Upper lobe of right lung (tissue), 1 donor: ENCODE measurements around the gene CADM1. TPM values are rescaled to one million over a fixed set of nuclear protein-coding genes. Genes with fewer than 3 reads are reported as not detected.

Experiments used
- ATAC-seq: fragments of 200-7000 bp; cut with Tn5 transposase; one replicate; pipeline ENCODE4 v1.9.1; 2020; ENCODE audit warnings: mild to moderate bottlenecking, moderate library complexity
- DNase-seq: peaks from one replicate; pipeline ENCODE4 v3.0.0-alpha.2; 2020
- H3K27ac ChIP-seq: fragments of 200-600 bp; one replicate; pipeline ENCODE4 v1.8.0; 2022
- H3K27me3 ChIP-seq: fragments of 200-600 bp; one replicate; pipeline ENCODE4 v1.8.0; 2022; ENCODE audit warnings: mild to moderate bottlenecking
- H3K36me3 ChIP-seq: fragments of 200-600 bp; one replicate; pipeline ENCODE4 v1.8.0; 2022
- H3K4me1 ChIP-seq: fragments of 200-600 bp; one replicate; pipeline ENCODE4 v1.8.0; 2022
- H3K4me3 ChIP-seq: fragments of 200-600 bp; one replicate; pipeline ENCODE4 v1.8.0; 2022; ENCODE audit warnings: mild to moderate bottlenecking
- H3K9me3 ChIP-seq: fragments of 200-600 bp; one replicate; pipeline ENCODE4 v1.8.0; 2022
- intact Hi-C: fragments of 100-400 bp; cut with DNase I; formaldehyde crosslinking; loops from one replicate; pipeline ENCODE4 v1.11.0; 2022
- total RNA-seq: library from RNA; stranded (reverse); fragmentation: NEBNext Ultra II Directional; extraction: Animal tissue kit (Norgen Biotek cat#: 25700); gene quantifications from one replicate; pipeline ENCODE4 v1.2.1, GENCODE V29; 2021
- TF ChIP-seq, protein P1 (sequence below): fragments of 200-600 bp; IDR thresholded peaks from one replicate; pipeline ENCODE4 v1.8.0; 2022; ENCODE audit warnings: antibody characterized with exemption
- donor health status: DM: no; HTN: yes; CAD: no; lungs with severe emphysema.

The CADM1 gene
- total RNA-seq, 1 donor from 2014 or later, result 222 TPM

DNA sequence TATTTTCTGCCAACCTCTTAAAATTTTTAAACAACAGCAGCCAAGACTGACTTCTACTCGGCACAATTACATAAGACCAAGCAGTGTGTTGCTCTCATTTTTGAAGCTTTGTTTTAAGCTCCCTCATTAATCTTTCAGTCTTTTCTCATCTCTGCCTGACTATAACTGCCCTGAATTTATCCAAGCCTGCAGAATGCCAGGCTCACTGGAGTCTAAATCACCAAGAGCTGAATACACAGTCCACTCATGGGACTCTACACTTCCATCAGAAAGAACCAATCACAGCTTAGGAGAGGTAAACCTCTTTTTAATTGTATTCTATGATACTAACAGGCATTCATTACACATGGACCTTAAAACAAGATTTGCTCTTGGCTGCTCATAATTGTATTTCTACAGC is 178.7 kb downstream of the CADM1 start:
- H3K27ac ChIP-seq, result no peak overlapping the region
- intact Hi-C loops, result loop anchor here (10.0 kb wide), 1 partner anchor 949 kb away; no protein-coding TSS in a partner anchor
- DNase-seq, result no peak
- no peak overlapping the region for H3K4me3 ChIP-seq
- TF ChIP-seq, protein P1, sequence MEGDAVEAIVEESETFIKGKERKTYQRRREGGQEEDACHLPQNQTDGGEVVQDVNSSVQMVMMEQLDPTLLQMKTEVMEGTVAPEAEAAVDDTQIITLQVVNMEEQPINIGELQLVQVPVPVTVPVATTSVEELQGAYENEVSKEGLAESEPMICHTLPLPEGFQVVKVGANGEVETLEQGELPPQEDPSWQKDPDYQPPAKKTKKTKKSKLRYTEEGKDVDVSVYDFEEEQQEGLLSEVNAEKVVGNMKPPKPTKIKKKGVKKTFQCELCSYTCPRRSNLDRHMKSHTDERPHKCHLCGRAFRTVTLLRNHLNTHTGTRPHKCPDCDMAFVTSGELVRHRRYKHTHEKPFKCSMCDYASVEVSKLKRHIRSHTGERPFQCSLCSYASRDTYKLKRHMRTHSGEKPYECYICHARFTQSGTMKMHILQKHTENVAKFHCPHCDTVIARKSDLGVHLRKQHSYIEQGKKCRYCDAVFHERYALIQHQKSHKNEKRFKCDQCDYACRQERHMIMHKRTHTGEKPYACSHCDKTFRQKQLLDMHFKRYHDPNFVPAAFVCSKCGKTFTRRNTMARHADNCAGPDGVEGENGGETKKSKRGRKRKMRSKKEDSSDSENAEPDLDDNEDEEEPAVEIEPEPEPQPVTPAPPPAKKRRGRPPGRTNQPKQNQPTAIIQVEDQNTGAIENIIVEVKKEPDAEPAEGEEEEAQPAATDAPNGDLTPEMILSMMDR, result no peak
- H3K27me3 ChIP-seq, result no peaks in the 10 kb centered on the region
- no peaks in the 10 kb centered on the region for H3K36me3 ChIP-seq
- no peak for ATAC-seq
- H3K4me1 ChIP-seq, result peaks cover 13% of the 10 kb centered on the region
- H3K9me3 ChIP-seq, result no peaks in the 10 kb centered on the region

DNA sequence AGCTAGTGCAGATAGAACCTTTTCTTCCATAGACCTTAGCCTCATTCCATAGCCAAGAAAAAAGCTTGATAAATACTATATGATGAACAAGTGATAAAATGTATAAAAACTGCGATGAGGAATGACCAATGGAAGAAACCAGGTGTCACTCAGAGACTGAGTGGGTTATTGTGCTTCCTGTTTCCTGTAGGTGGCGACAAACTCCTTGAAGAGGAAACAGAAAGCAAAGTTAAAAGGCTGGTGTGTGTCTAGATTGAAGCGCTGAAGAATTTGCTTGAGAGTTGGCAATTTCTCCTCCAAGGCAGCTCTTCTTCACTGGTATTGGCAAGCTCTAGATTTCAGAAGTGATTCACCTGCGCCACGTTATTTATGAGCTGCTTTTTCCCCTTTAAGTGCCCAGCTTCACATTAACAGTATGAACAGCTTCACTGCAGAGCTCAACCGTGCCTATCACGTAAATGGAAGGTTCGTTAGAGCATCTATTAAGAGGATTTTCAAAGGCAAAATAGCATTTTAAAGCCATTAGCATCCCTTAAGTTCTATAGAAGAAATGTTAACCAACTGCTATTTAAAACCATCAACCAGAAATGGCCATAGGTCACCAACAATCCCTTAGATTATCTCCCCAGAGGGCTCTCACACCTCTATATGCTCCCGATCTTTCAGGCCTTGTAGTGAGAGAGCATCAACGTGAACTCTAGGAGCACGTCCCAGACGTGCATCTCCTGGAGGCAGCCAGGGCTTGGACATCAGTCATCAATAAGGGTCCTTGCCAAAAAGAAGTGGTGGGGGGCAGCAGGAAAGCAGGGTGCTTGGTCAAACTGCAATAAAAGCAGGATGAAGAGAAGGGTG is 179.4 kb downstream of the CADM1 start:
- DNase-seq, result no peak
- Histone ChIP-seq H3K4me3 (no peak overlapping the region), H3K36me3 (no peaks in the 10 kb centered on the region), H3K27ac (no peak overlapping the region), H3K9me3 (no peaks in the 10 kb centered on the region), H3K4me1 (peaks cover 13% of the 10 kb centered on the region), H3K27me3 (no peaks in the 10 kb centered on the region)
- TF ChIP-seq, protein P1, result peak; percentile 84
- intact Hi-C loops, result loop anchor here (10.0 kb wide), 1 partner anchor 950 kb away; no protein-coding TSS in a partner anchor
- peak; percentile 91 for ATAC-seq

DNA sequence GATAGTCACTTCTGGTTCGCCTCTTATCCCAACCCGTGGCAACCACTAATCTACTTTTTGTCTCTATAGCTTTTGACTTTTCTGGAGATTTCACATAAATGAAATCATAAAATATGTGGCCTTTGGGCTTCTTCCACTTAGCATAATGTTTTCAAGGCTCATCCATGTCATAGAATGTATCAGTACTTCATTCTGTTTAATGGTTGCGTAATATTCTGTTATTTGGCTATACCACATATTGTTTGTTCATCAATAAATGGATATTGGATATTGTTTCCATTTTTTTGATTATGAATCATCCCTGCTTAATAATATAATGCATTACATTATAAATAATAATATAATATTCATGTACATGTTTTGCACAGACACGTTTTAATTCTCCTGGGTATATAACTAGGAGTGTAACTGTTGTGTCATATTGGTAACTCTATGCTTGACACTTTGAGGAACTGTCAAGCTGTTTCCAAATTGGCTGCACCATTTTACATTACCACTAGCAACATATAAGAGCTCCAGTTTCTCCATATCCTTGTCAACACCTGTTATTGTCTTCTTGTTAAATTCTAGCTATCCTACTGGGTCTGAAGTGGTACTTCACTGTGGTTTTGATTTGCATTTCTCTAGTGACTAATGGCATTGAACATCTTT is 181.5 kb downstream of the CADM1 start:
- no peak overlapping the region for H3K27ac ChIP-seq
- no peaks in the 10 kb centered on the region for H3K9me3 ChIP-seq
- intact Hi-C loops, result loop anchor here (10.0 kb wide), 1 partner anchor 952 kb away; no protein-coding TSS in a partner anchor
- DNase-seq (no peak), ATAC-seq (no peak)
- no peak overlapping the region for H3K4me3 ChIP-seq
- H3K36me3 ChIP-seq, result no peaks in the 10 kb centered on the region
- TF ChIP-seq, protein P1, result no peak
- peaks cover 13% of the 10 kb centered on the region for H3K4me1 ChIP-seq
- H3K27me3 ChIP-seq, result no peaks in the 10 kb centered on the region

DNA sequence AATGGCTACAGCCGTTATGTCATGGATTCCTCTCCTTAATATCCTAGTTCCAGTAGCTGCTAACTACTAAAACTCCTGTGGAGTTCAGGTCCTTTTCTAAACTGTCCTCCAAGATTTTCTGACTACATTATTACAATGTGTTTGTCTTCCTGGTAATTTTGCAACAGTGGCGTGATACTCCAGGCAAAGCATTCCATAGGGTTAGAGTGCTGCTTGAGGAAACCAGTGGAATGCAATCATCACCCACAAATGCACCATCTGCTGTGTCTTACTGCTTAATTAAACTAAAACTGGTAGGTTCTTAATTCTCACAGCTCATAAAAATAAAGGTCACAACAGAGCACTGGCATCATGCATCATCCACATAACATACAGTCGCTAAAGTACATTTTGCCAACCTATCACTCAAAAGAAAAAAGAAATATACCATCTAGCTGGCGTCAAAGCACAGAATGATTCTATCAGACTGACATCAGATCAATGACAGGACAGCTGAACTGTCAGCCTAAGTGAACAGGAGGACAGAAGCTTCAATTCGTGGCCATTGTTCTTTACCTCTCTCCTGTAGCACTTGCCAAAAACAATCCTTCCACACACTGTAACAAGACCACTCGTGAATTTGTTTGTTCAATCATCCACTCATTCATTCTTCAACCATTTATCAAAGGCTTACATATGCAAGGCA is 182.5 kb downstream of the CADM1 start:
- no peak overlapping the region for H3K27ac ChIP-seq
- no peak for DNase-seq
- H3K9me3 ChIP-seq, result no peaks in the 10 kb centered on the region
- H3K4me3 ChIP-seq, result no peak overlapping the region
- no peaks in the 10 kb centered on the region for H3K27me3 ChIP-seq
- TF ChIP-seq, protein P1, result no peak
- H3K36me3 ChIP-seq, result no peaks in the 10 kb centered on the region
- intact Hi-C loops, result loop anchor here (10.0 kb wide), 1 partner anchor 953 kb away; no protein-coding TSS in a partner anchor
- peak; percentile 72 for ATAC-seq
- peaks cover 13% of the 10 kb centered on the region for H3K4me1 ChIP-seq

DNA sequence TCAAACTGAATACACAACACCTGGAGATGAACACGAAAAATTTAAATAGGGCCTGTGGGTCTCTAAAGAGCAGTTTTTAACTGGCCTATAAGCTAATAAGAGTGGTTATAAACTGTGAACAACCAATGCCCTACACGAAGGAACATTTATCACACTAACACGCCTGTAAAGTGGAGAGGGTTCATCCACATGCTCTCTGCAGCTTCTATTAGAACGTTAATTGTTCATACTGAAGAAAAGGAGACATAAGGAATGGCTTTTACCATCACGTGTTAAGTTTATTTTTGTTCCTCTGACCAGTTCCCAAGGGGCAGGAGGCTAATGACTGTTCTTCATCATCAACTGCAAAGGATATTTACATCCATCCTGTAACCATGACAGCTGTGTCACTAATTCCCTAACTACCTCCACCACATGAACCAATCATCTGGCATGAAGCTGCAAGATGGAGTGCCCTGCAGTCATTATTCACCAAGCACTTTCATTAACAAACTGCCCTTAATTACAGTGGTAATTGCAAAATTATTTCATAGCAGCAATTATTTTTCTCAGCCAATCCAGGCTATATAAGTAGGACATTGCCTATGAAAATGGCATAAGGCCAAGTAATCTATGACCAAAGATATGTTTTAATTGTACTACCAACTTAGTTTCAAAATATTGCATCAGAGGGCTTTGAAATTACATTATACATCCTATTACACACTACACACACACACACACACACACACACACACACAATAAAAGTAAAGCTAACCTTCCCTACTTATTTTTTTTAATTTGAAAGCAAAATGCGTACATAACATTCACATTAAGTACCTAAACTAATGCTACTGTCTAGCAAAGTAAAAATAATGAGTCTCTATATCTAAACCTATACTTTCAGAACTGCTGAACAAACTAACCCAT is 186.7 kb downstream of the CADM1 start:
- H3K9me3 ChIP-seq, result no peaks in the 10 kb centered on the region
- peaks cover 13% of the 10 kb centered on the region for H3K4me1 ChIP-seq
- H3K27me3 ChIP-seq, result no peaks in the 10 kb centered on the region
- no peak overlapping the region for H3K27ac ChIP-seq
- DNase-seq, result no peak
- no peak overlapping the region for H3K4me3 ChIP-seq
- H3K36me3 ChIP-seq, result no peaks in the 10 kb centered on the region
- no peak for ATAC-seq
- TF ChIP-seq, protein P1, result no peak
- intact Hi-C loops, result no loop called here
